ENCODE data around the gene GCA.
A peak's percentile ranks its signal among the peaks of the same experiment; 100 is the strongest.

Gene GCA

DNA sequence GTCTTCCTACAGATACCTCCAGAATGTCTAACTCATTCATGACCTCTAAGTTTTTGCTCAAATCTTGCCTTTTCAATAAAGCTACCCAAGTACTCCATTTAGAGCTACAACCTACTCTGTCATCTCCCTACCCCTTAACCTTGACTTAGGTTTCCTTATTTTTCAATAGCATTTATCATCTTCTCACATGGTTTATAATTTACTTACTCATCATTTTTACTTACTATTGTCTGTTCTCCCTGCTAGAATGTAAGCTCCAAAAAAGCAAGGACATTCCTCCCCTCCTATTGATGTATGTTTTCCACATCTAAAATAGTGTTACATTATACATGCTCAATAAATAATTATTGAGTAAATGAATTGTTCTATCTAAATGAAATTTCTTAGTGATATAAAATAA lies 3.1 kb upstream of the GCA start:
- Histone ChIP-seq H2AFZ (ENCODE audit: low read depth, low read length) (no peak overlapping the region), H3K4me3 (ENCODE audit: insufficient read depth in 1 of 2, low read depth in 1 of 2, low read length in 2 of 2) (no peak overlapping the region), H4K8ac (ENCODE audit: low read length) (no peak overlapping the region), H3K79me1 (replicated peaks; ENCODE audit: low read length, poor library complexity, severe bottlenecking) (peaks cover 6% of the 10 kb centered on the region), H3K14ac (ENCODE audit: low read length in 2 of 2) (no peak overlapping the region), H3K36me3 (ENCODE audit: control insufficient read depth in 1 of 2, insufficient read depth in 2 of 2, low read depth in 1 of 2, low read length in 2 of 2) (no peaks in the 10 kb centered on the region), H2AK5ac (ENCODE audit: low read length, severe bottlenecking) (no peak overlapping the region), H3K27me3 (ENCODE audit: control insufficient read depth in 1 of 2, insufficient read depth in 1 of 2, low read length in 2 of 2) (no peaks in the 10 kb centered on the region), H3K4me1 (ENCODE audit: control insufficient read depth, insufficient read depth, low read depth, low read length) (peaks cover 2% of the 10 kb centered on the region), H3K9ac (ENCODE audit: low read length) (no peak overlapping the region), H3K4me2 (ENCODE audit: low read length, poor library complexity, severe bottlenecking) (no peak overlapping the region), H2BK12ac (ENCODE audit: low read length in 2 of 2) (no peak overlapping the region), H3K4ac (ENCODE audit: low read depth in 1 of 2, low read length in 2 of 2) (no peak overlapping the region), H3K27ac (ENCODE audit: low read length, poor library complexity, severe bottlenecking) (no peak overlapping the region), H3K23ac (ENCODE audit: low read length in 2 of 2) (no peak overlapping the region), H2BK5ac (ENCODE audit: low read depth, low read length, poor library complexity, severe bottlenecking) (no peak overlapping the region), H3K9me3 (ENCODE audit: control insufficient read depth, low read length) (no peaks in the 10 kb centered on the region), H2BK15ac (ENCODE audit: low read depth, poor library complexity, severe bottlenecking) (no peak overlapping the region), H4K91ac (ENCODE audit: low read length) (no peak overlapping the region), H2BK120ac (ENCODE audit: low read depth, low read length) (no peak overlapping the region), H3K18ac (ENCODE audit: low read depth in 1 of 2, low read length in 2 of 2) (no peak overlapping the region)
- no peak for DNase-seq

DNA sequence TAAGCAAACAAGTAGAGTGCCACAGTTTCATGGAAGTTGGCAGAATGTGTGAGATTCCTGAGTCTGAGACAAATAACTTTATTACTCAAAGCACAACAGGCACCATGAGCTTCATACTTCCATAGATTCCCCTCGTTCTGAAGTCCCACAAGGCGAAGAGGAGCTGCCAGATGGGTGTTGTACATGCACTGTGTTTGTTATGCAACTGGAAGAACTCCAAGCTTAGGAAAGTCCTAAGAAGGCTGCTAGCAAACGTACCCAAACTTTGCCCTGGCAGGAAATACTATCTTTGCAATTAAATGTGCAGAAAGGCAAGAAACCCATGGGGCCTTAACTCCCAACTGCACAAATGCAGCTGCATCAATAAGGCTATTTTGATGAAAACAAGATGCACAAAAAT lies 1.6 kb upstream of the GCA start:
- Histone ChIP-seq H3K27ac (ENCODE audit: low read length, poor library complexity, severe bottlenecking) (no peak overlapping the region), H3K9me3 (ENCODE audit: control insufficient read depth, low read length) (no peaks in the 10 kb centered on the region), H3K23ac (ENCODE audit: low read length in 2 of 2) (no peak overlapping the region), H2AFZ (ENCODE audit: low read depth, low read length) (no peak overlapping the region), H3K14ac (ENCODE audit: low read length in 2 of 2) (no peak overlapping the region), H3K4ac (ENCODE audit: low read depth in 1 of 2, low read length in 2 of 2) (no peak overlapping the region), H3K79me1 (replicated peaks; ENCODE audit: low read length, poor library complexity, severe bottlenecking) (peaks cover 9% of the 10 kb centered on the region), H3K27me3 (ENCODE audit: control insufficient read depth in 1 of 2, insufficient read depth in 1 of 2, low read length in 2 of 2) (no peaks in the 10 kb centered on the region), H3K9ac (ENCODE audit: low read length) (no peak overlapping the region), H2BK5ac (ENCODE audit: low read depth, low read length, poor library complexity, severe bottlenecking) (no peak overlapping the region), H4K91ac (ENCODE audit: low read length) (no peak overlapping the region), H3K4me1 (ENCODE audit: control insufficient read depth, insufficient read depth, low read depth, low read length) (peaks cover 2% of the 10 kb centered on the region), H3K4me2 (ENCODE audit: low read length, poor library complexity, severe bottlenecking) (no peak overlapping the region), H4K8ac (ENCODE audit: low read length) (no peak overlapping the region), H2BK15ac (ENCODE audit: low read depth, poor library complexity, severe bottlenecking) (no peak overlapping the region), H3K36me3 (ENCODE audit: control insufficient read depth in 1 of 2, insufficient read depth in 2 of 2, low read depth in 1 of 2, low read length in 2 of 2) (no peaks in the 10 kb centered on the region), H2BK120ac (ENCODE audit: low read depth, low read length) (no peak overlapping the region), H3K4me3 (ENCODE audit: insufficient read depth in 1 of 2, low read depth in 1 of 2, low read length in 2 of 2) (no peak overlapping the region), H3K18ac (ENCODE audit: low read depth in 1 of 2, low read length in 2 of 2) (no peak overlapping the region), H2BK12ac (ENCODE audit: low read length in 2 of 2) (no peak overlapping the region), H2AK5ac (ENCODE audit: low read length, severe bottlenecking) (no peak overlapping the region)
- WGBS = 73% methylated on average over 3 of the region's 3 CpGs
- DNase-seq = no peak

DNA sequence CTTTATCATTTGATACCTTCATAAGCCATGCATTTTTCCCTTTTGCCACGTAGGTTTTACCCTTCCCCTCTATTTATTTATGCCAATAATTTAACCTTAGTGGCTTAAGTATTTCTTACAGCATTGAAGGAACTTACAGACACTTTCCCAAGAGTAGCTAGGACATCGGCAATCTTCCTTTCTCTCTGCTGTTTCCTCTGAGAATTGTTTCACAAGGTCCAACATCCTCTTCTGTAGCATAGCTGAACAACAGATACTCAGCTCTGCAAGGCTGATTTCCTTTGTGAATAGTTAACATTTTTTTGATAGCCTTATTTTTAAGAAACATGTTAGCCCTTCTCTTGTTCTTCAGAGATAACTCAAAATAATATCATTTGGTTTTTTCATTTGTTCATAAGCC lies 1.1 kb upstream of the GCA start:
- Histone ChIP-seq H4K91ac (ENCODE audit: low read length) (no peak overlapping the region), H3K79me1 (replicated peaks; ENCODE audit: low read length, poor library complexity, severe bottlenecking) (peaks cover 10% of the 10 kb centered on the region), H2AFZ (ENCODE audit: low read depth, low read length) (no peak overlapping the region), H2AK5ac (ENCODE audit: low read length, severe bottlenecking) (no peak overlapping the region), H3K36me3 (ENCODE audit: control insufficient read depth in 1 of 2, insufficient read depth in 2 of 2, low read depth in 1 of 2, low read length in 2 of 2) (no peaks in the 10 kb centered on the region), H3K9me3 (ENCODE audit: control insufficient read depth, low read length) (no peaks in the 10 kb centered on the region), H3K18ac (ENCODE audit: low read depth in 1 of 2, low read length in 2 of 2) (no peak overlapping the region), H3K4me3 (ENCODE audit: insufficient read depth in 1 of 2, low read depth in 1 of 2, low read length in 2 of 2) (no peak overlapping the region), H4K8ac (ENCODE audit: low read length) (no peak overlapping the region), H3K4me1 (ENCODE audit: control insufficient read depth, insufficient read depth, low read depth, low read length) (peaks cover 2% of the 10 kb centered on the region), H3K4me2 (ENCODE audit: low read length, poor library complexity, severe bottlenecking) (no peak overlapping the region), H3K23ac (ENCODE audit: low read length in 2 of 2) (no peak overlapping the region), H2BK12ac (ENCODE audit: low read length in 2 of 2) (no peak overlapping the region), H3K4ac (ENCODE audit: low read depth in 1 of 2, low read length in 2 of 2) (no peak overlapping the region), H2BK120ac (ENCODE audit: low read depth, low read length) (no peak overlapping the region), H3K9ac (ENCODE audit: low read length) (no peak overlapping the region), H2BK5ac (ENCODE audit: low read depth, low read length, poor library complexity, severe bottlenecking) (no peak overlapping the region), H3K27ac (ENCODE audit: low read length, poor library complexity, severe bottlenecking) (no peak overlapping the region), H2BK15ac (ENCODE audit: low read depth, poor library complexity, severe bottlenecking) (no peak overlapping the region), H3K14ac (ENCODE audit: low read length in 2 of 2) (no peak overlapping the region), H3K27me3 (ENCODE audit: control insufficient read depth in 1 of 2, insufficient read depth in 1 of 2, low read length in 2 of 2) (no peaks in the 10 kb centered on the region)
- 92% methylated on average over 2 of the region's 2 CpGs for WGBS
- no peak for DNase-seq

DNA sequence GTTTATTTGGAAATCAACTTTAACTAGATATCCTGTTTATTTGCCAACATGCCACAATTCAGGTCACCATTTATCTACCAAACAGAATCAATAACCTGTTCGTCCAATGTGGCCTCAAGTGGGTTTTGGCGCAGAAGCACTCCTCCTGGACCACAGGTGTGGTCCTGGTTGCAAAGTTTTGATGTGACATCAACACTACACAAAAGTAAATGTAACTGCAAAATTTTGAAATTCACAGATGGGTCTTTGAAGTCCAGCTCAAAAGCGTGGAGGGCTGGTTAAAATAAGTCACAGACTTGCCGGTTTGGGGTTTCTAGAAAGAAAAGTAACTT lies 474 bp upstream of the GCA start:
- H3K23ac ChIP-seq (ENCODE audit: low read length in 2 of 2) = no peak overlapping the region
- peaks cover 2% of the 10 kb centered on the region for H3K4me1 ChIP-seq (ENCODE audit: control insufficient read depth, insufficient read depth, low read depth, low read length)
- no peaks in the 10 kb centered on the region for H3K36me3 ChIP-seq (ENCODE audit: control insufficient read depth in 1 of 2, insufficient read depth in 2 of 2, low read depth in 1 of 2, low read length in 2 of 2)
- peaks cover 10% of the 10 kb centered on the region for H3K79me1 ChIP-seq (replicated peaks; ENCODE audit: low read length, poor library complexity, severe bottlenecking)
- peak overlapping the region; percentile 76 for H3K4me2 ChIP-seq (ENCODE audit: low read length, poor library complexity, severe bottlenecking)
- peak overlapping the region; percentile 84 for H4K8ac ChIP-seq (ENCODE audit: low read length)
- H3K27me3 ChIP-seq (ENCODE audit: control insufficient read depth in 1 of 2, insufficient read depth in 1 of 2, low read length in 2 of 2) = no peaks in the 10 kb centered on the region
- no peak overlapping the region for H3K4ac ChIP-seq (ENCODE audit: low read depth in 1 of 2, low read length in 2 of 2)
- no peak overlapping the region for H2BK5ac ChIP-seq (ENCODE audit: low read depth, low read length, poor library complexity, severe bottlenecking)
- no peak overlapping the region for H2BK15ac ChIP-seq (ENCODE audit: low read depth, poor library complexity, severe bottlenecking)
- WGBS = 41% methylated on average over 3 of the region's 4 CpGs
- no peak overlapping the region for H3K18ac ChIP-seq (ENCODE audit: low read depth in 1 of 2, low read length in 2 of 2)
- no peak overlapping the region for H3K27ac ChIP-seq (ENCODE audit: low read length, poor library complexity, severe bottlenecking)
- H2BK12ac ChIP-seq (ENCODE audit: low read length in 2 of 2) = no peak overlapping the region
- no peak overlapping the region for H2BK120ac ChIP-seq (ENCODE audit: low read depth, low read length)
- H2AFZ ChIP-seq (ENCODE audit: low read depth, low read length) = peak overlapping the region; percentile 68
- peak overlapping the region; percentile 21 for H3K9ac ChIP-seq (ENCODE audit: low read length)
- no peak overlapping the region for H3K14ac ChIP-seq (ENCODE audit: low read length in 2 of 2)
- no peak overlapping the region for H2AK5ac ChIP-seq (ENCODE audit: low read length, severe bottlenecking)
- H3K9me3 ChIP-seq (ENCODE audit: control insufficient read depth, low read length) = no peaks in the 10 kb centered on the region
- H3K4me3 ChIP-seq (ENCODE audit: insufficient read depth in 1 of 2, low read depth in 1 of 2, low read length in 2 of 2) = peak overlapping the region in 1 of 2 experiments; percentile 97
- no peak for DNase-seq
- no peak overlapping the region for H4K91ac ChIP-seq (ENCODE audit: low read length)

All from mesenchymal stem cell (in vitro differentiated cells and primary cell).